GM04503 (cell line): Measurements from ENCODE around the gene TBL1XR1.
A peak's percentile ranks its signal among the peaks of the same experiment; 100 is the strongest.

ENCODE experiments used
- DNase-seq: peaks from one replicate; pipeline ENCODE4 v3.0.0-alpha.2; 2012; ENCODE audit warnings: low read depth

The TBL1XR1 gene

GRCh38 chr3:177107461-177108239 is 89.6 kb downstream of the TBL1XR1 start:
- no peak for DNase-seq

- DNase-seq: no peak
These were observed 90.7 kb downstream of the TBL1XR1 start for GRCh38 chr3:177106594-177106993.

- no peak for DNase-seq
These were observed 91.1 kb downstream of the TBL1XR1 start for GRCh38 chr3:177106184-177106583.

GRCh38 chr3:177105623-177106022 is 91.7 kb downstream of the TBL1XR1 start:
- no peak for DNase-seq

- no peak for DNase-seq
These were observed 92.8 kb downstream of the TBL1XR1 start for GRCh38 chr3:177104299-177104992.

GRCh38 chr3:177102553-177102952 is 94.7 kb downstream of the TBL1XR1 start:
- DNase-seq: no peak

GRCh38 chr3:177098551-177098950 is 98.7 kb downstream of the TBL1XR1 start:
- no peak for DNase-seq

- DNase-seq: no peak
These were observed 100.7 kb downstream of the TBL1XR1 start for GRCh38 chr3:177096615-177097014.

GRCh38 chr3:177093966-177094365 is 103.3 kb downstream of the TBL1XR1 start:
- no peak for DNase-seq

GRCh38 chr3:177089901-177090300 is 107.4 kb downstream of the TBL1XR1 start:
- DNase-seq: no peak

- DNase-seq: no peak
These were observed 108.2 kb downstream of the TBL1XR1 start for GRCh38 chr3:177089110-177089509.

- no peak for DNase-seq
These were observed 111.5 kb downstream of the TBL1XR1 start for GRCh38 chr3:177085794-177086193.

GRCh38 chr3:177084616-177085015 is 112.7 kb downstream of the TBL1XR1 start:
- DNase-seq: no peak

GRCh38 chr3:177080122-177080521 is 117.2 kb downstream of the TBL1XR1 start:
- DNase-seq: no peak

- no peak for DNase-seq
These were observed 117.6 kb downstream of the TBL1XR1 start for GRCh38 chr3:177079684-177080083.

- DNase-seq: no peak
These were observed 125.7 kb downstream of the TBL1XR1 start for GRCh38 chr3:177071496-177072156.

- peak; percentile 37 for DNase-seq
These were observed 127.6 kb downstream of the TBL1XR1 start for GRCh38 chr3:177069514-177070329.

GRCh38 chr3:177068967-177069366 is 128.3 kb downstream of the TBL1XR1 start:
- DNase-seq: no peak

GRCh38 chr3:177066068-177066467 is 131.2 kb downstream of the TBL1XR1 start:
- no peak for DNase-seq

GRCh38 chr3:177065285-177066033 is 131.8 kb downstream of the TBL1XR1 start:
- no peak for DNase-seq

- no peak for DNase-seq
These were observed 135.1 kb downstream of the TBL1XR1 start for GRCh38 chr3:177062052-177062732.
